Chondrocyte (in vitro differentiated cells): ENCODE results near the gene ZNRD2. TPM values are rescaled to one million over a fixed set of nuclear protein-coding genes. Genes with fewer than 3 reads are reported as not detected.

Experiments
- DNase-seq: peaks from one replicate; pipeline ENCODE4 v3.0.0; 2021; ENCODE audit warnings: mixed read lengths, low spot score
- H3K27ac Mint-ChIP-seq: one replicate; pipeline ENCODE4 v1.8.0; 2021; ENCODE audit warnings: mild to moderate bottlenecking, moderate library complexity, mixed read lengths; ENCODE audit not compliant: unreplicated experiment
- H3K27me3 Mint-ChIP-seq: 2 replicates; pipeline ENCODE4 v1.8.0; 2021; ENCODE audit warnings: low read depth, mixed read lengths
- H3K36me3 Mint-ChIP-seq: 2 replicates; pipeline ENCODE4 v1.8.0; 2021; ENCODE audit warnings: low read depth, mixed read lengths
- H3K4me1 Mint-ChIP-seq: 2 replicates; pipeline ENCODE4 v1.8.0; 2021; ENCODE audit warnings: low read depth, mild to moderate bottlenecking, mixed read lengths
- H3K4me3 Mint-ChIP-seq: one replicate; pipeline ENCODE4 v1.8.0; 2021; ENCODE audit warnings: mild to moderate bottlenecking, moderate library complexity, mixed read lengths; ENCODE audit not compliant: unreplicated experiment
- H3K9me3 Mint-ChIP-seq: 2 replicates; pipeline ENCODE4 v1.8.0; 2021; ENCODE audit warnings: low read depth, mixed read lengths
- total RNA-seq: library from RNA; stranded (reverse); gene quantifications from 3 replicates; pipeline ENCODE4 v1.2.1, GENCODE V29; 2021
- TF ChIP-seq, protein P1 (sequence below): fragments of 200-600 bp; sonication (generic); IDR thresholded peaks from 2 replicates; pipeline ENCODE4 v1.5.0; 2021; ENCODE audit warnings: antibody characterized with exemption, mild to moderate bottlenecking, moderate library complexity

The ZNRD2 gene
- total RNA-seq, 1 donor from 2014 or later, result 26.4 TPM

DNA sequence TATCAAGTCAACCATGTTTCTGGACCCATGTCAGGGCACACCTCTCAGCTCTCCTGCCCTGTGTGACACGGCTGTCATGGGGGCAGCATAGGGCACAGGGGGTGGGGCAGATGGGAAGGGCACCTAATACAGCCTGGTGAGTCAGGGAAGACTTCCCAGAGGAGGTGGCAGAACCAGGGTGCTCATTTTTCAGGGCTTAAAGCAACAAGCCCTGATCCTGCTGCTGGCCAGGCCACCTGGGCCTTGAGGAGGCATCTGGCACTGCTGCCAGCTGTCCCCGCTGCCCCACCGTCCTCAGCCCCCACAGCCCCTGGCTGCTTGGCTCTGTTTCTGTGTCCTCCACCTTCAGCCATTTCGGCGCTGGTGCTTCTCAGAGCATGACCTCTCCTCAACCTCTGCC is 39.4 kb downstream of the ZNRD2 start:
- Mint-ChIP-seq H3K9me3 (no peaks in the 10 kb centered on the region), H3K4me1 (peaks cover 42% of the 10 kb centered on the region), H3K36me3 (peaks cover 11% of the 10 kb centered on the region), H3K27ac (no peak overlapping the region), H3K4me3 (no peak overlapping the region), H3K27me3 (no peaks in the 10 kb centered on the region)
- no peak for DNase-seq
- TF ChIP-seq, protein P1, sequence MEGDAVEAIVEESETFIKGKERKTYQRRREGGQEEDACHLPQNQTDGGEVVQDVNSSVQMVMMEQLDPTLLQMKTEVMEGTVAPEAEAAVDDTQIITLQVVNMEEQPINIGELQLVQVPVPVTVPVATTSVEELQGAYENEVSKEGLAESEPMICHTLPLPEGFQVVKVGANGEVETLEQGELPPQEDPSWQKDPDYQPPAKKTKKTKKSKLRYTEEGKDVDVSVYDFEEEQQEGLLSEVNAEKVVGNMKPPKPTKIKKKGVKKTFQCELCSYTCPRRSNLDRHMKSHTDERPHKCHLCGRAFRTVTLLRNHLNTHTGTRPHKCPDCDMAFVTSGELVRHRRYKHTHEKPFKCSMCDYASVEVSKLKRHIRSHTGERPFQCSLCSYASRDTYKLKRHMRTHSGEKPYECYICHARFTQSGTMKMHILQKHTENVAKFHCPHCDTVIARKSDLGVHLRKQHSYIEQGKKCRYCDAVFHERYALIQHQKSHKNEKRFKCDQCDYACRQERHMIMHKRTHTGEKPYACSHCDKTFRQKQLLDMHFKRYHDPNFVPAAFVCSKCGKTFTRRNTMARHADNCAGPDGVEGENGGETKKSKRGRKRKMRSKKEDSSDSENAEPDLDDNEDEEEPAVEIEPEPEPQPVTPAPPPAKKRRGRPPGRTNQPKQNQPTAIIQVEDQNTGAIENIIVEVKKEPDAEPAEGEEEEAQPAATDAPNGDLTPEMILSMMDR, result no peak

DNA sequence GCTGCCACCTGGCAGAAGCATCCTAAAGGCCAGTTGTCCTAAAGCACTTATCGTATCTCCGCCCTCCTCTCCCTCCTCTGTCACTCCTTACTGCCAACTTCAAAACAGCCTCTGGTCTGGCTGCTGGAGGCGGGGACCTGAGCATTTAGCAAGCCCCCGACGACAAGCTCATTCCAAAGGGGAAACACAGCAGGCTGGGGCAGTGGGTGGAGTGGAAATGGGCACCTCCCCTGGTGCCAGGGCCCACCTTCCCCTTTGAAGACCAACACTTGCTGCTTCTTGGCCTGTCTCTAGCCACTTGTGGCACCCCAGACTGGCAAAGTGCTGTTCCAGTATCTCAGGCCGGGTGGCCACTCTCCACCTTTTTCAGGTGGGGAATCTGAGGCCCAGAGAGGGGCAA is 40.1 kb downstream of the ZNRD2 start:
- Mint-ChIP-seq H3K27me3 (no peaks in the 10 kb centered on the region), H3K9me3 (no peaks in the 10 kb centered on the region), H3K4me1 (peaks cover 42% of the 10 kb centered on the region), H3K4me3 (no peak overlapping the region), H3K27ac (peak overlapping the region; percentile 15), H3K36me3 (peaks cover 11% of the 10 kb centered on the region)
- TF ChIP-seq, protein P1, result no peak
- DNase-seq, result no peak

DNA sequence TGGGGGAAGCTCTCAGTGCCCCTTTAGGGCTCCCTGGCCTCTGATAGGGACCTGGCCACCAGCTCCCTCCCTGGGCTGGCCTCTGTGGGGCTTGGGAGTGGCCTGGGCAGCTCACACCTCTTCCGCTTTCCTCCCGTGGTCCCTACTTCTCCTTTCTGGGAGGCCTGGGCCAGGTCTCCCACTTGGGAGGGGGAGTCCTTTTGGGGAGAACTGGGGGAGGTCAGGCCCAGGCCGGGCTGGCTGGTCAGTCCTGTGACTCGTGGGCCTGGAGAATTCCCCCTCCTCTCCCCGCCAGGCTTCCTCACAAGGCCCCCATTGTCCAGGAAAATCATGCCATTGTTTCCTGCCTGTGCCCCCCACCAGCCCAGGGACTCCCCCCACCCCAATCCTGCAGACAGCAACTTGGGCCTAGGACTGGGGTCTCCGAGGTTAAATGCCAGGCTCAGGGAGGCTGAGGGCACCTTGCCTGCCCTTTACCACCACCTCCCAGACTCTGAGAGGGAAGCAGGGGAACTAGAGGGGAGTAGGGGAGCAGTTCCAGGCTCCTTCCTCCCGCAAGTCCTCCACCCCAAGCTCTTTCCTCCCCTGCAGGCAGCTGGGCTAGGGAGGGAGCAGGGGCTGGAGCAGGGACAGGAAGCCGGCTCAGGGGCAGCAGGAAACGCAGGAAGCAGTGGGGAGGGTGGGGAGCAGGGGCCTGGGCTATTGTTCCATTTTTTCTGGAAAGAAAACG is 40.9 kb downstream of the ZNRD2 start:
- DNase-seq, result no peak
- H3K4me3 Mint-ChIP-seq, result peak overlapping the region; percentile 88
- peaks cover 42% of the 10 kb centered on the region for H3K4me1 Mint-ChIP-seq
- H3K9me3 Mint-ChIP-seq, result no peaks in the 10 kb centered on the region
- peaks cover 9% of the 10 kb centered on the region for H3K36me3 Mint-ChIP-seq
- no peak overlapping the region for H3K27ac Mint-ChIP-seq
- H3K27me3 Mint-ChIP-seq, result no peaks in the 10 kb centered on the region
- TF ChIP-seq, protein P1, result no peak

DNA sequence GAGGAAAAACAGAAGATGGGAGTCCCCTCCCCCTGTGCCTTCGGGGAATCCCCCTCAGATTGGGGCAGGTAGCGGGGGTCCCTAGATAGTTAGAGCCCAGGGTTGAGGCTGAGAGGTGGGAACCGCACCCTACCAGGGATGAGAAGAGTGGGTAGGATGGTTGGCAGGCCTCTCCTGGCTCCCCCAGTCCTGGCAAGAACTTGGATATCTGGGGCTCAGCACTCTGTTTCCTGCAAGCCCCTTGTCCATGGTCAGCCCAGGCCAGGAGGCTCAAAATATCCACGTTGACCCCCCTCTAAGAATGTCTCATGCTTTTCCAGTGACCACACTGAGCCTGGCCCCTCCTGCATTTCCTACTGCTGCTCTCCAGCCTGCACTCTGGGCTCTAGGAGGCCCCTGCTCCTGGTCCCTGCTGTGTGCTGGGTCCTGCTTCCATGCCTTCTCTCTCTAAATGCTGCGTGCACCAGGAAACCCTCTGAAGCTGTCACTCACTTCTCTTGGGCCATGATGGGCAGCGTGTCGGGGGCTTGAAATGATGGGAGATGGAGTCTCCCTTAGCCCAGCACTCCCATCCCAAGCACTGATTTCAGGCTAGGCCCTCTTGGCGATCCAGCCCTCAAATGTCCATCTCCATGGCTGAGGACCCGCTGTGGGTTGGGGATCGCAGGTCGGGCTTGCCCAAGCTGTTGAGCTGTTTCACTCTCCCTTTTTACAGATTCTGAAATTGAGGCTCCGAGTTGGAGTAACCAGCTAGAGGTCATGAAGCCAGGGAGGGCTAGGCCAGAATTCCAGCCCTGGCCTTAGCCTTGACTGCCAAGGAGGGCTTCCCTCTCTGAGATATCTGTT is 41.7 kb downstream of the ZNRD2 start:
- Mint-ChIP-seq H3K9me3 (no peaks in the 10 kb centered on the region), H3K36me3 (peaks cover 9% of the 10 kb centered on the region), H3K4me1 (peaks cover 50% of the 10 kb centered on the region), H3K27me3 (no peaks in the 10 kb centered on the region), H3K27ac (peak overlapping the region; percentile 83), H3K4me3 (peak overlapping the region; percentile 88)
- DNase-seq, result no peak
- TF ChIP-seq, protein P1, result no peak

DNA sequence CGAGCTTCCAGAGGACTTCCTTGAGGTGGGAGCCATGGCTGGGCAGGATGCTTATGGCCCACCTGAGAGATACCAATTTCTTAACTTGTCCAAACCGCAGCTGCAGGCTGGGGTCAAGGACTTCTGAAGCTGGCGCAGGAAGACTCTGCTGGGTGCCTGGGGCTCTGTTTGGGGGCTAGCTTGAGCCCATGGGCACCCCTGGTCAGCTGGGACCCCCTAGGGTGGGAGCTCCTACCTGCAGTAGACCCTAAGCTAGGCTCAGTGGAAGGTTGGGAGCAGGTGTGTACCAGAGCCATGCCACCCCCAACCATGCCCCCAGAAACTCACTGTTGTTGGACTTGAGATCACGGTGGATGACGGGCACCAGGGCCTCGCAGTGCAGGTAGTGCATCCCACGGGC is 42.4 kb downstream of the ZNRD2 start:
- Mint-ChIP-seq H3K27me3 (no peaks in the 10 kb centered on the region), H3K36me3 (peaks cover 9% of the 10 kb centered on the region), H3K4me3 (peak overlapping the region; percentile 88), H3K9me3 (no peaks in the 10 kb centered on the region), H3K27ac (peak overlapping the region; percentile 27), H3K4me1 (peaks cover 53% of the 10 kb centered on the region)
- DNase-seq, result no peak
- TF ChIP-seq, protein P1, result no peak
